GDM1 (cell line): Measurements from ENCODE around the gene HSP90AA1.

Experiments used
- DNase-seq: peaks from one replicate; lab custom pipeline; 2025; lab: John Stamatoyannopoulos, UW

Gene HSP90AA1

GRCh38 chr14:102040153-102040552 lies 46.7 kb downstream of the HSP90AA1 start:
- DNase-seq = no peak

- no peak for DNase-seq
Observed at GRCh38 chr14:102039157-102039556, 47.7 kb downstream of the HSP90AA1 start.

- DNase-seq = no peak
Observed at GRCh38 chr14:102037686-102038085, 49.2 kb downstream of the HSP90AA1 start.

- no peak for DNase-seq
Observed at GRCh38 chr14:102035914-102036313, 50.9 kb downstream of the HSP90AA1 start.

DNA sequence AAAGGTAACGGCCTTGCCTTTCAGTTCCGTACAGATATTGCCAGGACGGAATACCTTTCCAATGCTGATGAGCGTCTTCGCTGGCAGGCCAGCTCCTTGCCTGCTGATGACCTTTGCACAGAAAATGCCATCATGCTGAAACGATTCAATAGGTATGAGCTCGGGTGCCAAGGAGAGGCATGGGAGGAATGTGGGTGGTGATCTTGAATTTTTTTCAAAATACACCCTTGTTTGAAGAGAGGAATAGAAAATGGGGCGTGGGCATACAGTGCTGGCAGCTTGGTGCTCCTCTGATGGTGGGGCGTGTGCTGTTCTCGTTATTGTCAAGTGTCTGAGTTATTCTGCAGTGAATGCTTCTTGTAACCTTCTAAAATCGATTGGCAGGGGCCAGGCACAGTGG lies 52.5 kb downstream of the HSP90AA1 start:
- DNase-seq = no peak

GRCh38 chr14:102033241-102033640 lies 53.6 kb downstream of the HSP90AA1 start:
- no peak for DNase-seq
